NCI-H82 (cell line): Measurements from ENCODE around the gene PLAAT3.
A peak's percentile ranks its signal among the peaks of the same experiment; 100 is the strongest.
"Not testable (repeated sequence)": the region's sequence is repeated elsewhere in the genome, so short reads cannot be mapped to it uniquely, and the experiment has no call there.

Experiments
- DNase-seq: peaks from one replicate; lab custom pipeline; 2025; lab: John Stamatoyannopoulos, UW

PLAAT3 gene

DNA sequence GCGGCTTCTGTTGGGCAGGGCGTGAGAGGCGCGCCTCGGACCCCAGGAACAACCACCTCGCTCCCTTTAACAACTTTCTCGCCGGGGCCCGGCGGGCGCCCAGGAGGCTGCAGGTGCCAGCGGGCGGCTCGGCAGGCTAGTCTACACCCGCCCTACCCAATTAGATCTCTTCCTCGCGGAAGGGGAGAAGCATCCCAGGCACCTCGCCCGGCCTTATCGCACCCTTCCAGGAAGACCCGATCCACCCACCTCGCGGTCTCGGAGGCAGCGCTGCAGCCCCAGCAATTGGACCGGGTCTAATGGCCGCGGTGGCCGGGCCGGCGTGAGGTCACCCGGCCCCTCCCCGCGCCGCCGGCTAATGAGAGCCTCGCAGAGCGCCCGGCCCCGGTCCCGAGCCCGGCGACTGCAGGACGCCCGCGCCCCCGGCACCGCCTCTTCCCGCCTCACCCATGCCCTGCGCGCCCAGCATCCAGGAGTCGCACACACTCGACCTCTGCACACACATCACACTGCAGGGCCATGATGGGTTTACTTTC lies at the start of gene PLAAT3:
PLAAT3 (minus strand) TSS at position 298 of the 536 bp plus-strand sequence. CDS start 419 bp downstream, outside the sequence.
- DNase-seq, result no peak

GRCh38 chr11:63663809-63664208 lies 49.6 kb upstream of the PLAAT3 start:
- no peak for DNase-seq

DNA sequence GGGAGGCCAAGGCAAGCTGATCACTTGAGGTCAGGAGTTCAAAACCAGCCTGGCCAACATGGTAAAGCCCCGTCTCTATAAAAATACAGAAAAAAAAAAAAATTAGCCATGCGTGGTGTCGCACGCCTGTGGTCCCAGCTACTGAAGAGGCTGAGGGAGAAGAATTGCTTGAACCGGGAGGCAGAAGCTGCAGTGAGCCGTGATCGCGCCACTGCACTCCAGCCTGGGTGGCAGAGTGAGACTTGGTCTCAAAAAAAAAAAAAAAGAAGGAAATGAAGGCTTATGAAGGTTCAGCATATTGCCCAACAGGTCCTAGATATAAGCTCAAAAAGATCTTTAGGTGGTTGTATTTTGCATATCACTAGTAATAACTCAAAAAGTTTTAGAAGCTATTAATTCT lies 46.7 kb upstream of the PLAAT3 start:
- no peak for DNase-seq

GRCh38 chr11:63652671-63653070 lies 38.4 kb upstream of the PLAAT3 start:
- DNase-seq, result no peak

DNA sequence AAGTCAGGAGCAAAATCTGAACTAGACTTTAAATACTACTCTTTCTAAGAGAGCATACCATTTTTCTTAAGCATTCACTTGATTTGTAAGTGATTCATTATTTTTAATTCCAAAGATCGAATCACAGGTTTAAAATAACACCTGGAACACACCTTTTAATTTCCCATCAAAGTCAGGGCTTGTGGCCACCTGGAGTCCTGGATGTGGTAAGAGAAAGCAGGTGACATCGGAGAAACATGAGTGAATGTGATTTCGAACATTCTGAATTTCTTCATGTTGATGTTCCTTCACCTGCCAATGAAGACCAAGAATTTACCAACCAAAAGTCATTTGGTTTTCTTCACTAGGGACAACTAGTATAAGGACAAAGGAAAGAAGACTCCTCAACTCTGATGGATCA lies 29.0 kb upstream of the PLAAT3 start:
- no peak for DNase-seq

- no peak for DNase-seq
Observed at GRCh38 chr11:63641727-63642126, 27.5 kb upstream of the PLAAT3 start.

- no peak for DNase-seq
Observed at GRCh38 chr11:63639199-63639832, 25.1 kb upstream of the PLAAT3 start.

DNA sequence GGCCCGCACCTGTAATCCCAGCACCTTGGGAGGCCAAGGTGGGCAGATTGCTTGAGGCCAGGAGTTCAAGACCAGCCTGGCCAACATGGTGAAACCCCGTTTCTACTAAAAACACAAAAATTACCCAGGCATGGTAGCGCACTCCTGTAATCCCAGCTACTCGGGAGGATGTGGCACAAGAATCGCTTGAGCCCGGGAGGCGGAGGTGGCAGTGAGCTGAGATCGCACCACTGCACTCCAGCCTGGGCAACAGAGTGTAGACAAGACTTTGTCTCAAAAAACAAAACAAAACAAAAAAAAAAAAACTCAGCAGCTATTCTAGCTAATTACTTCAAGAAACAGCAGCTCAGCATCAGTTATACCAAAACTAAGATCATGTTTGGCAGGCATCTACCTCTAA lies 24.2 kb upstream of the PLAAT3 start:
- not testable (repeated sequence) for DNase-seq

DNA sequence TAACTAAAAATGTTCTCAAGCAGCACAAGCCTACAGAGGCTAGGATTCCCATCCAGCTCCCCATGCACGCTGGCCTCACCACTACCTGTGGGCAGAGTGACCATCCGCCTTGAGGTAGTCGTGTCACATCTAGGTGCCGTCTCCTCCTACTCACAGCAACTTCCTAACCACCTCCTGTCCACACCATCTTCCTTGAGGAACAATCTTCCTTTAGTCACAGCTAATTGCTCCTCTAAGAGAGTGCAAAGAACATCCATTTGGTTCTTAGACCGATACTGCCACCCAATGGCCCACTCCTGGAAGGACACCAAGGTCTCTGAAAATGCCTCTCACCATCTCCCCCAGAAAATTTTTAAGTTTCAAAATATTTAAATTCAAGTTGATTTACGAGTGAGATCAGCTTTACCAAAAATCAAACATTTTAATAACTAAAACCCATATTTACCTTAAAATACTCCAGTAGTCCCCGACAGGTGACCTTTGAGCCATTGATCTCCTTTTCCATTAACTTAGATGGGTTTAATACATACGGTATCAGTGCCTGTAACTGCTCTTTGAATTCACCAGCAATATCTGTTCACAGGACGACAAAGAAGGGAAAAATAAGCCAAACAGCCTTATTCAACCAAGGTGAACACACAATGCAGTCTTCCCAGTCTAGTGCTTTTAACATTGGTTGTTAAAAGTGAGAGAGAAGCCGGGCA lies 21.7 kb upstream of the PLAAT3 start:
- DNase-seq, result peak; percentile 77

DNA sequence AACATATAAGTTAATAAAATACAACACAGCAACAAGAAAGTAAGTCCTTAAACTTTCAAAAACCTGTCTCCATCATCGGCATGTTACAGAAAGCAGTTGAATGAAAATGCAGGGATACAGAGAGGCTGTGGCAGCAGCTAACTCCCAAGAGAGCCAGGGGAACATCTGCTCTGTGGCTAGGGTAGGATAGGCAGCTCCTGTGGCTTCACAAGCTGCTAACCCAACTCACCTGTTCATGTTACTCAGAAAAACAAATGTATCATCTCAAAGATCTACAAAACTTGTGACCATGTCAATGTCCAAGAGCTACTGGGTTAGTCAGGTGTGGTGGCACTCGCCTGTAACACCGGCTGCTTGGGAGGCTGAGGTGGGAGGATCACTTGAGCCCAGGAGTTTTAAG lies 15.2 kb upstream of the PLAAT3 start:
- no peak for DNase-seq

- no peak for DNase-seq
Observed at GRCh38 chr11:63623513-63624140, 9.4 kb upstream of the PLAAT3 start.

DNA sequence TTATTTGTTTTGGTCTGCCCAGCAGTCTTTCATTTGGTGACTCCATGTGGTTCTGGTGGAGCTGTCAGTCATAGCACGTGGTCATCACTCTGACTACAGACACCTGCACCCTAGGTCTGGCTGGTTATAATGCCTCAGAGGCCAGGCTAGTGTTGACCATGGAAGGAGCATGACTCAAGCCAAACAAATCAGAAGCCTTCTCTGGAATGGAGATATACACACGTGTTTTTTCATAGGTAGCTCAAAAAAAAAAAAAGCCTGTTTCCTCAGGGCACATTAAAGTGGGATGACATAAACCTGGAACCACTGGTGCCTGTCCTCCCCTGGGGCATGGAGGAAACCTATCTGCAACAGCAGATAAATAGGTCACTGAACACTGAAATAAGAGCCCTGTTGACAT lies 8.1 kb upstream of the PLAAT3 start:
- no peak for DNase-seq

- no peak for DNase-seq
Observed at GRCh38 chr11:63621071-63621470, 6.8 kb upstream of the PLAAT3 start.

DNA sequence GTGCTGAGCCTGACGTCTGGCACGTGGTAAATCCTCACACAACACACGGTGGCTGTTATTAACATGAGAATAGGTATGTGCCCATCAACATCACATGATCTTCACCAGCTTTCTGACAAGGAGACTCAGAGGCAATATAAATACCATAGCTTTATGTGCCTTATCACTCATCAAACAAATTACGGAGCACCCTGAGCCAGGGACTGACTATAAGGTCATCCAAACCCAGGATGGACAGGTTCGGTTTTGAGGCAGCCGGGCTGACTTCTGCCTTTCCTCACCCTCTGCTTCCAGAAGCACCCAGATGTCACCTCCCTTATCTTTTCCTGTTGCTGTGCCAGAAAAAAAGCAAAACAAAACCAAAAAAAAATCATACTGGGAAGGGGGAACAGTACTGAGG lies 5.7 kb upstream of the PLAAT3 start:
- no peak for DNase-seq

GRCh38 chr11:63617686-63618085 lies 3.5 kb upstream of the PLAAT3 start:
- not testable (repeated sequence) for DNase-seq

- no peak for DNase-seq
Observed at GRCh38 chr11:63616953-63617352, 2.7 kb upstream of the PLAAT3 start.

DNA sequence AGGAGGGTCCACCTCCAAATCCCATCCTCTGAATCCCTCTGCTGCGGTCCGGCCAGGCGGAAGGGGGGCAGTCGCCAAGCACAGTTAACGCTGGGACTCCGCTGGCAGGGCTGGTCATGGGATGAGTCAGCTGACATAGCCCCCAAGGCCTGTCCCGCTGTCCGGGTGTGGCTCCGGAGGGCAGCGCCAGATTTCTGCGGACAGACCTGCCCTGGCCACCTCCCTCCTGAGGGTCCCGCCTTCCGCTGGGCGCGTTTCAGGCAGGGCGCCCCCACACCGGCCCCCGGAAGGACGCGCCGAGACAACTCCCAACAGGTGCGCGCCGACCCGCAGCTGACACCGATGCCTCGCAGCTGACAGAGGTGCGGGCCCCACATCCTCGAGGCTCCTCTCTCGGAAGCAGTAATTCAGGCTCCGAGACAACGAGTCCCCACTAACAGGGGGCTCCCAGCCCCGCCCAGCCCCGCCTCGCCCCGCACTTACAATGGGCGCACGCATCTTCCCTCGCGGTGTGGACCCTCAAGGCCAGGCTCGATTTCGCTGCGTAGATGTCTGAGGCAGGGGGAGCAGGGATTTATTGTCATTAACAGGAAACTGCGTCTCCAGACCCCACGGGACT lies 607 bp downstream of the PLAAT3 start:
- peak; percentile 5 for DNase-seq

GRCh38 chr11:63612181-63612580 lies 2.1 kb downstream of the PLAAT3 start:
- DNase-seq, result no peak

- DNase-seq, result no peak
Observed at GRCh38 chr11:63611395-63611747, 2.9 kb downstream of the PLAAT3 start.

GRCh38 chr11:63610604-63611394 lies 3.4 kb downstream of the PLAAT3 start:
- DNase-seq, result no peak

GRCh38 chr11:63609971-63610580 lies 4.2 kb downstream of the PLAAT3 start:
- DNase-seq, result no peak
